ENCODE measurements around the gene FARP1.
"Not testable (repeated sequence)": the region's sequence is repeated elsewhere in the genome, so short reads cannot be mapped to it uniquely, and the experiment has no call there.

FARP1 gene

GRCh38 chr13:98224557-98224956 is 81.7 kb downstream of the FARP1 start:
- no peak for DNase-seq (ENCODE audit: low read depth, low spot score)
- no peak overlapping the region for H3K4me3 ChIP-seq
- H3K36me3 ChIP-seq (ENCODE audit: insufficient read depth, low read length), result peaks cover 22% of the 10 kb centered on the region
- no peak for TF ChIP-seq POLR2AphosphoS5 (IDR thresholded peaks at IDR 0.05; ENCODE audit: borderline replicate concordance, low read depth, low read length)
- TF ChIP-seq FOXP2 (optimal IDR thresholded peaks at IDR 0.05; ENCODE audit: control extremely low read depth, extremely low read length, insufficient read depth), result no peak
- no peak for TF ChIP-seq EZH2 (IDR thresholded peaks at IDR 0.05)
- H3K9me3 ChIP-seq (ENCODE audit: low read depth, low read length), result no peaks in the 10 kb centered on the region
- H3K27ac ChIP-seq, result no peak overlapping the region
- H3K9ac ChIP-seq (ENCODE audit: insufficient read length), result no peak overlapping the region

- H3K4me3 ChIP-seq, result no peak overlapping the region
- H3K27ac ChIP-seq, result no peak overlapping the region
- DNase-seq (ENCODE audit: low read depth, low spot score), result no peak
- peaks cover 28% of the 10 kb centered on the region for H3K36me3 ChIP-seq (ENCODE audit: insufficient read depth, low read length)
- TF ChIP-seq EZH2 (IDR thresholded peaks at IDR 0.05) (no peak), FOXP2 (optimal IDR thresholded peaks at IDR 0.05; ENCODE audit: control extremely low read depth, extremely low read length, insufficient read depth) (no peak), POLR2AphosphoS5 (IDR thresholded peaks at IDR 0.05; ENCODE audit: borderline replicate concordance, low read depth, low read length) (no peak)
- H3K9ac ChIP-seq (ENCODE audit: insufficient read length), result no peak overlapping the region
- no peaks in the 10 kb centered on the region for H3K9me3 ChIP-seq (ENCODE audit: low read depth, low read length)
Measured at GRCh38 chr13:98225036-98225940, 82.4 kb downstream of the FARP1 start.

GRCh38 chr13:98226496-98226895 is 83.6 kb downstream of the FARP1 start:
- Histone ChIP-seq H3K9me3 (ENCODE audit: low read depth, low read length) (no peaks in the 10 kb centered on the region), H3K9ac (ENCODE audit: insufficient read length) (no peak overlapping the region), H3K36me3 (ENCODE audit: insufficient read depth, low read length) (peaks cover 31% of the 10 kb centered on the region), H3K27ac (no peak overlapping the region), H3K4me3 (no peak overlapping the region)
- TF ChIP-seq FOXP2 (optimal IDR thresholded peaks at IDR 0.05; ENCODE audit: control extremely low read depth, extremely low read length, insufficient read depth), result no peak
- no peak for DNase-seq (ENCODE audit: low read depth, low spot score)

- no peak overlapping the region for H3K4me3 ChIP-seq
- no peaks in the 10 kb centered on the region for H3K9me3 ChIP-seq (ENCODE audit: low read depth, low read length)
- no peak overlapping the region for H3K27ac ChIP-seq
- no peak overlapping the region for H3K9ac ChIP-seq (ENCODE audit: insufficient read length)
- DNase-seq (ENCODE audit: low read depth, low spot score), result no peak
- TF ChIP-seq EZH2 (IDR thresholded peaks at IDR 0.05), result no peak
- TF ChIP-seq POLR2AphosphoS5 (IDR thresholded peaks at IDR 0.05; ENCODE audit: borderline replicate concordance, low read depth, low read length), result no peak
- TF ChIP-seq FOXP2 (optimal IDR thresholded peaks at IDR 0.05; ENCODE audit: control extremely low read depth, extremely low read length, insufficient read depth), result no peak
- peaks cover 31% of the 10 kb centered on the region for H3K36me3 ChIP-seq (ENCODE audit: insufficient read depth, low read length)
Measured at GRCh38 chr13:98228661-98229341, 85.9 kb downstream of the FARP1 start.

GRCh38 chr13:98230762-98231161 is 87.9 kb downstream of the FARP1 start:
- H3K4me3 ChIP-seq; H3K9ac ChIP-seq (ENCODE audit: insufficient read length); H3K27ac ChIP-seq; H3K9me3 ChIP-seq (ENCODE audit: low read depth, low read length); DNase-seq (ENCODE audit: low read depth, low spot score): not testable (repeated sequence)
- H3K36me3 ChIP-seq (ENCODE audit: insufficient read depth, low read length), result peaks cover 28% of the 10 kb centered on the region

GRCh38 chr13:98232456-98232855 is 89.6 kb downstream of the FARP1 start:
- DNase-seq (ENCODE audit: low read depth, low spot score), result no peak
- H3K36me3 ChIP-seq (ENCODE audit: insufficient read depth, low read length), result peaks cover 17% of the 10 kb centered on the region
- 0 out of 2 replicates have a peak overlapping the region, but pooled peaks have one; percentile 19 for H3K27ac ChIP-seq
- no peak overlapping the region for H3K9ac ChIP-seq (ENCODE audit: insufficient read length)
- no peak overlapping the region for H3K4me3 ChIP-seq
- no peak for TF ChIP-seq FOXP2 (optimal IDR thresholded peaks at IDR 0.05; ENCODE audit: control extremely low read depth, extremely low read length, insufficient read depth)
- no peak for TF ChIP-seq EZH2 (IDR thresholded peaks at IDR 0.05)
- TF ChIP-seq POLR2AphosphoS5 (IDR thresholded peaks at IDR 0.05; ENCODE audit: borderline replicate concordance, low read depth, low read length), result no peak
- H3K9me3 ChIP-seq (ENCODE audit: low read depth, low read length), result no peaks in the 10 kb centered on the region

GRCh38 chr13:98233127-98233526 is 90.2 kb downstream of the FARP1 start:
- no peaks in the 10 kb centered on the region for H3K9me3 ChIP-seq (ENCODE audit: low read depth, low read length)
- TF ChIP-seq EZH2 (IDR thresholded peaks at IDR 0.05) (no peak), FOXP2 (optimal IDR thresholded peaks at IDR 0.05; ENCODE audit: control extremely low read depth, extremely low read length, insufficient read depth) (no peak), POLR2AphosphoS5 (IDR thresholded peaks at IDR 0.05; ENCODE audit: borderline replicate concordance, low read depth, low read length) (no peak)

GRCh38 chr13:98234348-98234747 is 91.5 kb downstream of the FARP1 start:
- Histone ChIP-seq H3K9me3 (ENCODE audit: low read depth, low read length) (no peaks in the 10 kb centered on the region), H3K27ac (no peak overlapping the region), H3K9ac (ENCODE audit: insufficient read length) (no peak overlapping the region), H3K4me3 (no peak overlapping the region), H3K36me3 (ENCODE audit: insufficient read depth, low read length) (peaks cover 14% of the 10 kb centered on the region)
- DNase-seq (ENCODE audit: low read depth, low spot score), result no peak
- TF ChIP-seq POLR2AphosphoS5 (IDR thresholded peaks at IDR 0.05; ENCODE audit: borderline replicate concordance, low read depth, low read length), result no peak
- TF ChIP-seq EZH2 (IDR thresholded peaks at IDR 0.05), result no peak
- no peak for TF ChIP-seq FOXP2 (optimal IDR thresholded peaks at IDR 0.05; ENCODE audit: control extremely low read depth, extremely low read length, insufficient read depth)

More at GRCh38 chr13:98233127-98233526, 90.2 kb downstream of the FARP1 start:
- H3K27ac ChIP-seq, result 0 out of 2 replicates have a peak overlapping the region, but pooled peaks have one; percentile 19
- no peak for DNase-seq (ENCODE audit: low read depth, low spot score)
- no peak overlapping the region for H3K4me3 ChIP-seq
- peaks cover 17% of the 10 kb centered on the region for H3K36me3 ChIP-seq (ENCODE audit: insufficient read depth, low read length)
- no peak overlapping the region for H3K9ac ChIP-seq (ENCODE audit: insufficient read length)

Measured in SK-N-MC (cell line).